HEK293T (cell line): Measurements from ENCODE around the gene SEMA3A.

Source experiments
- CTCF ChIA-PET: fragments of 350-600 bp; formaldehyde crosslinking; extraction: SDS; loops from one replicate; lab custom pipeline; 2021; ENCODE audit warnings: antibody characterized with exemption, inconsistent platforms; lab: Yijun Ruan, JAX
- POLR2A ChIA-PET: fragments of 350-600 bp; formaldehyde crosslinking; extraction: SDS; loops from one replicate; lab custom pipeline; 2020; ENCODE audit warnings: antibody characterized with exemption, inconsistent platforms; lab: Yijun Ruan, JAX
- DNase-seq: peaks from one replicate; pipeline ENCODE4 v3.0.0; 2012; ENCODE audit warnings: mixed read lengths; ENCODE audit errors: extremely low spot score
- ARNT ChIP-seq: fragments of 450-650 bp; IDR thresholded peaks from 2 replicates; pipeline ENCODE4 v1.6.1; 2017; ENCODE audit warnings: mild to moderate bottlenecking
- BHLHE40 ChIP-seq: fragments of 450-650 bp; IDR thresholded peaks from 2 replicates; pipeline ENCODE4 v1.6.1; 2016; ENCODE audit warnings: mild to moderate bottlenecking, moderate library complexity, borderline replicate concordance
- CTBP1 ChIP-seq: fragments of 450-650 bp; IDR thresholded peaks from 2 replicates; pipeline ENCODE4 v1.6.1; 2016; ENCODE audit warnings: borderline replicate concordance
- ELF4 ChIP-seq: fragments of 450-650 bp; IDR thresholded peaks from 2 replicates; pipeline ENCODE4 v1.6.1; 2017; ENCODE audit warnings: antibody characterized with exemption
- FOXA1 ChIP-seq: fragments of 450-650 bp; IDR thresholded peaks from 2 replicates; pipeline ENCODE4 v1.6.1; 2016; ENCODE audit warnings: mild to moderate bottlenecking
- FOXK2 ChIP-seq: fragments of 450-650 bp; IDR thresholded peaks from 2 replicates; pipeline ENCODE4 v1.6.1; 2016; ENCODE audit warnings: mild to moderate bottlenecking
- FOXM1 ChIP-seq: fragments of 450-650 bp; IDR thresholded peaks from 2 replicates; pipeline ENCODE4 v1.6.1; 2017; ENCODE audit warnings: mild to moderate bottlenecking, borderline replicate concordance
- HDGF ChIP-seq: fragments of 450-650 bp; IDR thresholded peaks from 2 replicates; pipeline ENCODE4 v1.6.1; 2017; ENCODE audit warnings: antibody characterized with exemption, borderline replicate concordance
- L3MBTL2 ChIP-seq: fragments of 450-650 bp; conservative IDR thresholded peaks from 2 replicates; pipeline ENCODE4 v1.6.1; 2016; ENCODE audit warnings: mild to moderate bottlenecking
- LEF1 ChIP-seq: fragments of 450-650 bp; IDR thresholded peaks from 2 replicates; pipeline ENCODE4 v1.6.1; 2017; ENCODE audit warnings: mild to moderate bottlenecking, borderline replicate concordance
- NFRKB ChIP-seq: fragments of 450-650 bp; IDR thresholded peaks from 2 replicates; pipeline ENCODE4 v1.6.1; 2016; ENCODE audit warnings: mild to moderate bottlenecking, moderate library complexity
- SP1 ChIP-seq: fragments of 450-650 bp; IDR thresholded peaks from 2 replicates; pipeline ENCODE4 v1.6.1; 2017
- SUZ12 ChIP-seq: fragments of 450-650 bp; IDR thresholded peaks from 2 replicates; pipeline ENCODE4 v1.6.1; 2016; ENCODE audit warnings: mild to moderate bottlenecking
- TARDBP ChIP-seq: fragments of 450-650 bp; IDR thresholded peaks from 2 replicates; pipeline ENCODE4 v1.6.1; 2016
- ZNF384 ChIP-seq: fragments of 450-650 bp; IDR thresholded peaks from 2 replicates; pipeline ENCODE4 v1.6.1; 2016
- TF ChIP-seq, protein P1 (sequence below): fragments of 450-650 bp; IDR thresholded peaks from 2 replicates; pipeline ENCODE4 v1.6.1; 2016

SEMA3A gene

DNA sequence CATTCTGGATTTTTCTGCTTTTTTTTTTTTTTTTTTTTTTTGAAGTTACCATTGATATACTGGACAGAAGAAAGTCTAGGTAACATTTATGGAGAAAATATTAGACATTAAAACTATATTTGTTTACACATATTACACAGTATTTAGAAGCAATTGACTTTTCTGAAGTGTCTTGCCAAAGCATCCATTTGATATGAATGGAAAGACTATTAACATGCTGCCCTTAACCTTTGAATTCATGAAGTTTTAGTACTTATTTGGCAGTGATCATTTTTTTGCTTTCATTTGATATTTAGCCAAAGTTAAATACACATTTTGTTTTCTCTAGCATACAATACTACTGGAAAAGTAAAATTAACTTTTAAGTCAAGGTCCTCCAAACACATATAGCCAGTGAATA lies 210.0 kb downstream of the SEMA3A start:
- ChIA-PET CTCF (no interaction called here), POLR2A (no interaction called here)
- no peak for DNase-seq
- no peak for TF ChIP-seq TARDBP
- no peak for TF ChIP-seq HDGF
- TF ChIP-seq ARNT, result no peak
- no peak for TF ChIP-seq FOXK2
- no peak for TF ChIP-seq CTBP1
- no peak for TF ChIP-seq ZNF384
- no peak for TF ChIP-seq L3MBTL2
- TF ChIP-seq ELF4, result no peak
- TF ChIP-seq FOXA1, result no peak
- no peak for TF ChIP-seq BHLHE40
- no peak for TF ChIP-seq NFRKB
- TF ChIP-seq SUZ12, result no peak
- TF ChIP-seq FOXM1, result no peak
- no peak for TF ChIP-seq SP1
- TF ChIP-seq, protein P1, sequence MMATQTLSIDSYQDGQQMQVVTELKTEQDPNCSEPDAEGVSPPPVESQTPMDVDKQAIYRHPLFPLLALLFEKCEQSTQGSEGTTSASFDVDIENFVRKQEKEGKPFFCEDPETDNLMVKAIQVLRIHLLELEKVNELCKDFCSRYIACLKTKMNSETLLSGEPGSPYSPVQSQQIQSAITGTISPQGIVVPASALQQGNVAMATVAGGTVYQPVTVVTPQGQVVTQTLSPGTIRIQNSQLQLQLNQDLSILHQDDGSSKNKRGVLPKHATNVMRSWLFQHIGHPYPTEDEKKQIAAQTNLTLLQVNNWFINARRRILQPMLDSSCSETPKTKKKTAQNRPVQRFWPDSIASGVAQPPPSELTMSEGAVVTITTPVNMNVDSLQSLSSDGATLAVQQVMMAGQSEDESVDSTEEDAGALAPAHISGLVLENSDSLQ, result no peak
- TF ChIP-seq LEF1, result no peak

DNA sequence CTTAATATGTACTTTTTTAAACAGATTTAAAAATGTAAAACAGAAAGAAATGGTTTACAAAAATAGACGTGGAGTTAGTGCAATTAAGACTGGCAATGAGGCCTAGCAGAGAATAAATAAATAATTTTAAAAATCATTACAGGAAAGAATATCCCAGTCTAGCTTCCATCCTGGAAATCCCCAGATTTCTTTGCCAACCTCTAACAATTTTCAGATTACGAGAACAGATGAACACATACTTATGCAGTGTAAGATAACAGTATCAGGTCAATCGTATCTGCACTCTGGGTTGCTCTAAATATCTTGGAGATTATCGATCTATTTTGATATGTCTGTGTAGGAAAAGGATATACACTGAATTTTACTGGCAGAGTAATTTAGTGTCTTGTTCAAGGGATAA lies 210.5 kb downstream of the SEMA3A start:
- ChIA-PET CTCF (interaction anchor here (0.6 kb wide), 1 partner anchor 1869 kb away, joined by 4 read pairs; no protein-coding TSS in a partner anchor), POLR2A (no interaction called here)
- DNase-seq, result no peak
- TF ChIP-seq CTBP1, result no peak
- no peak for TF ChIP-seq FOXA1
- TF ChIP-seq BHLHE40, result no peak
- no peak for TF ChIP-seq SP1
- no peak for TF ChIP-seq LEF1

DNA sequence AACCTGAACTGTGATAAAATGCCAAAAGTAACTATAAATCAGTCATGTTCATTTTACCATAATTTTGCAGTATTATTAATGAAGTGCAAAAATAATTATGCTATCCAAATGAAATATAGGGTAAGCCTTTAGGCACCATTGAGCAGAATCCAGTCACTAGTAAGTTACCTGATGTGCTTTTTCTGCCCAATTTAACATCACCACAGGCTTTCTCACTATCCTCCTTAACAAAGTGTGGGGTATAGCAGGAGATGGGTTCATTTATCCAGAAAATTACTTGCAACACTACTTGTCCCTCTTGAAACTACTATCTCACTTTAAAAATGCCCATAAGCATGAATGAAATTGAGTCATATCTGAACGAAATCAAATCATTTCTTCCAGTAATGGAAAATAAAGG lies 211.0 kb downstream of the SEMA3A start:
- TF ChIP-seq TARDBP, result no peak
- TF ChIP-seq CTBP1, result no peak
- ChIA-PET CTCF (interaction anchor here (0.6 kb wide), 1 partner anchor 1869 kb away, joined by 4 read pairs; no protein-coding TSS in a partner anchor), POLR2A (no interaction called here)

DNA sequence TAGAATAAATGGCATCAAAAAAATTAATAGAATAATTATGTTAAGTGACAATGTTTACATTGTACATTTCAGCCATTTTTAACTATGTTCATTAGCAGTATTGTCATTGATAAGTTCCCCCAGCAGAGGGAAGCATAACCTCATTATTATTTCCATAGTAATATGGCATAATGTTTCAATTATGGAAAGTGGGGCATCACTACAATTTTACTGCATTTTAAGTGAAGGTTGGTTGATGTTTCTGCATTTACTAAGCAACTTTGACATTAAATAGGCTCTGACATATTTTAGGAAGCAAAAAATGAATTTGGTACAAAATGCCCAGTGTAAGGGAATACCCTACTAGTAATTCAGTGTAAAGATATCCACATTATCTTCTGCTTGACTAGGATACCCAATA lies 218.3 kb downstream of the SEMA3A start:
- POLR2A ChIA-PET, result no interaction called here
- CTCF ChIA-PET, result no interaction called here
- TF ChIP-seq SUZ12, result no peak
- TF ChIP-seq ARNT, result no peak
- DNase-seq, result peak; percentile 11

More for the DNA sequence above, 211.0 kb downstream of the SEMA3A start:
- DNase-seq, result no peak

DNA sequence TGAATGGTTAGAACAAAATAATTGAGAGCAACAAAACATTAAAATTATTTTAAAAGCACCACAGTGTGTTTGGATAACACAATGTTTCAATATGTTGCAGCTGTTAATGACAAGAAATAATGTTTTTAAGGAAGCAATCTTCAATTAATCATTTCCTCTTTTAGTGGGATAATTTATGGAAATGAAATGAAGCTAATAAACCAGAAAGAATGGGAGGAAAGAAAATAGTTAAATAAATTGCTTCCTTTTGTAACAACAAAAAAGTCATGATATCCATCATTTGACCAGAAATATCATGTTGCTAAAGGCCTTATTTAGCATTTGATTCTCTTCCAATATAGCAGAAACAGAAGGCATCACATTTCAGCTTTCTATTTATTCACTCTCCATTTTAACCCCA lies 224.5 kb downstream of the SEMA3A start:
- CTCF ChIA-PET, result no interaction called here
- POLR2A ChIA-PET, result no interaction called here

DNA sequence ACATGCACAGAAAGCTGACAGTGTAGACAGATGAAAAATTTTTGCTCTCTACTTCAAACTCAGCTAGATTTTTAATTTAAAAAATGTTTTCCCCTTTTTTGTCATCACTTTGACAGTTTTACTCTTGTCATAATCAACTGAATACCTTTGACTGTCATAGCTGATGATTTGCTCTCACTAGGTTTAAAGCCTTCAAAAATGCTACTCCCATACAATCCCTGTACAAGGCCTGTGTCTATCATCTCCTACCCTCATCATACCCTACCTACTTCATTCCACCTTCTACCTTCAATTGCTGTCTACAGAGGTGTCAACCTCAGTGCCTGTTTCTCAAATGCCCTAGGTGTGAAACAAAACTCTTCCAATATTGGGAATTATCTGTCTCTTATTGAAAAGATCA lies 230.3 kb downstream of the SEMA3A start:
- TF ChIP-seq SP1 (no peak), LEF1 (no peak), FOXA1 (no peak), HDGF (no peak), ZNF384 (no peak), SUZ12 (no peak), ELF4 (no peak), BHLHE40 (no peak), FOXK2 (no peak), L3MBTL2 (no peak), CTBP1 (no peak), NFRKB (no peak), ARNT (no peak)
- TF ChIP-seq, protein P1, result no peak
- POLR2A ChIA-PET, result no interaction called here
- DNase-seq, result no peak
- CTCF ChIA-PET, result interaction anchor here (0.6 kb wide), 1 partner anchor 231 kb away, joined by 4 read pairs; the partner anchor contains the start of gene SEMA3A

More for the DNA sequence above, 224.5 kb downstream of the SEMA3A start:
- no peak for DNase-seq
- no peak for TF ChIP-seq BHLHE40
- TF ChIP-seq FOXM1, result no peak
- TF ChIP-seq FOXK2, result no peak
- no peak for TF ChIP-seq L3MBTL2
- TF ChIP-seq, protein P1, result no peak
- TF ChIP-seq ELF4, result no peak
- TF ChIP-seq HDGF, result no peak
- TF ChIP-seq NFRKB, result no peak
- TF ChIP-seq ARNT, result no peak
- TF ChIP-seq TARDBP, result no peak
- TF ChIP-seq CTBP1, result no peak
- no peak for TF ChIP-seq SUZ12
- TF ChIP-seq SP1, result no peak
- no peak for TF ChIP-seq ZNF384
- TF ChIP-seq FOXA1, result no peak

DNA sequence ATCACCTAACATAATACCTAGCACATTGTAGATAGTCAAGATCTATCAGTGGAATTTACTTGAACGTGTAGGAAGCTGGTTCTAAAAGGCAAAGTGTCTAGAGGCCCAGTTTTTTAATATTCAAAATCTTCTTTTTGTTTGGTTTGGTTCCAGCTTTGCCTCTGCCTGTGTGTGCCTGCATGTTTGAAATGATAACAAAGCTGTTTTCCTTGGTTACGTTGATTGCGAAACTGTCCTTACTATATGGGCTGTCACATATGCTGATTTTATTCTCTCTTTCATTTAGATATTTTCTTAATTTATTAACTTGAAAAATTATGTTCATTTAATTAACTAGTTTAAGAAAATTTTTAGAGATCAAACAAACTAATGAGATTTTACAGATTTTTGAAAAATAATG lies 237.3 kb downstream of the SEMA3A start:
- CTCF ChIA-PET, result interaction anchor here (0.9 kb wide), 1 partner anchor 9 kb away, joined by 4 read pairs; no protein-coding TSS in a partner anchor
- POLR2A ChIA-PET, result no interaction called here
- no peak for TF ChIP-seq LEF1
- TF ChIP-seq SP1, result no peak
- TF ChIP-seq L3MBTL2, result no peak
- TF ChIP-seq BHLHE40, result no peak
- TF ChIP-seq, protein P1, result no peak
- TF ChIP-seq ARNT, result no peak
- TF ChIP-seq TARDBP, result no peak
- TF ChIP-seq NFRKB, result no peak
- no peak for TF ChIP-seq FOXK2
- TF ChIP-seq HDGF, result no peak
- TF ChIP-seq FOXM1, result no peak
- no peak for TF ChIP-seq ZNF384
- no peak for TF ChIP-seq CTBP1
- TF ChIP-seq ELF4, result no peak
- TF ChIP-seq SUZ12, result no peak
- TF ChIP-seq FOXA1, result no peak
- no peak for DNase-seq
